GM10847 (cell line): ENCODE data around the gene SYT17.

Source experiments
- POLR2A ChIP-seq: IDR thresholded peaks from 2 replicates; pipeline ENCODE4 v1.6.1; 2011; ENCODE audit not compliant: insufficient read length; ENCODE audit errors: extremely low read depth

Gene SYT17, protein sequence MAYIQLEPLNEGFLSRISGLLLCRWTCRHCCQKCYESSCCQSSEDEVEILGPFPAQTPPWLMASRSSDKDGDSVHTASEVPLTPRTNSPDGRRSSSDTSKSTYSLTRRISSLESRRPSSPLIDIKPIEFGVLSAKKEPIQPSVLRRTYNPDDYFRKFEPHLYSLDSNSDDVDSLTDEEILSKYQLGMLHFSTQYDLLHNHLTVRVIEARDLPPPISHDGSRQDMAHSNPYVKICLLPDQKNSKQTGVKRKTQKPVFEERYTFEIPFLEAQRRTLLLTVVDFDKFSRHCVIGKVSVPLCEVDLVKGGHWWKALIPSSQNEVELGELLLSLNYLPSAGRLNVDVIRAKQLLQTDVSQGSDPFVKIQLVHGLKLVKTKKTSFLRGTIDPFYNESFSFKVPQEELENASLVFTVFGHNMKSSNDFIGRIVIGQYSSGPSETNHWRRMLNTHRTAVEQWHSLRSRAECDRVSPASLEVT

DNA sequence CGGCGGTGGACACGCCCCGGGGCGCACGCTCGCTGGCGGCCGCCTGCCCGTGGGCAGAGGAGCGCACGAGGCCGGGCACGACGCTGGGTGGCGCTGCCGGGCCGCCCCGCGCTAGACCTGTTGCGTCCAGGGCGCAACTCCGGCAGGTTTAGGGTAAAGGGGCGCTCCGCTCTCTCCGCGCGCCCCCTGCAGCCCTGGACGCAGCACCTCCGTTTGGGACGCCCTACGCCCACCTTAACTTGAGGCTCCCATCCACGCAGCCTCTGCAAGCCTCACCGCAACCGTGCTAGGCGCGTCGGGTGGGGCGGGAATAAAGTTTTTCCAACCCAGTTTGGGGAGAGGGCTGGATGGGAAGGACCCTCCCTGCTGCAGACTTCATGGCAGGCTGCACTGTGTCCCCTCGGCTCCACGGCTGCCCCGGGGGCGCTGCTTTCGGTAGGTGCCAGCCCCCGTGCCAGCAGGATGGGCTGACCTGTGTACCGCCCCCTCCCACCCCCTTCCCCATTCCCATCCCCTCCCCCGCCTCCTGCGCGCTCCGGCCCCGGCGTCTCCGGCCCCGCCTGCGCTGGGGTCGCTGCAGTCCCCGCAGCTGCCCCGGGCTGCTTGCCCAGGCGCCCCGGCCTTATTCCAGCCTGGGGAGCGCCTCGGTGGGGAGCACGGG lies at the start of gene SYT17:
Gene SYT17 (plus strand): TSS at position 531 of the 661 bp plus-strand sequence. CDS start 407 bp downstream, outside the sequence.
- TF ChIP-seq POLR2A = no peak

DNA sequence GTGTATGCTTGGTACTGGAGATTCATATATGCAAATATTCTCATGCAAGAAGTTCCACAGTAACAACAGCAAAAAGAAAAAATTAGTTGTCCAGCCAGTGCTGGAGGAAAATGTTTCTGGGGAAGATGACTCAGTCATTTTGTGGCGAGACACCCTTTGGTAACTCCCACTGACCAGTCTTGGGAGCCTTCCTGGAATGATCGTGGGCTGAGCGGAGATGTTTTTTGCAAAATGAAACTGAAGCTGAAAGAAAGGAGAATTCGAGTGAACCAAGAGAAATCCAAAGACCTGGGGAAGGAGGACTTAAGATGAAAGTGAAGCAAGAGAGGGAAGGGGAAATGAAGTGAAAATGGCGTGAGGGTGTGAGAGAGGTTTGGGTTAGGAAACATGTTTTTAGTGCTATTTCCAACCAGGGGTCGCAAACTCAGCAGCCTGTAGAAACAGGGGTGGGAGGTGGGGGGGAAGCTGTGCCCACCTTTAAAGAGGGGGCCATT lies 49.1 kb upstream of the SYT17 start:
- no peak for TF ChIP-seq POLR2A

DNA sequence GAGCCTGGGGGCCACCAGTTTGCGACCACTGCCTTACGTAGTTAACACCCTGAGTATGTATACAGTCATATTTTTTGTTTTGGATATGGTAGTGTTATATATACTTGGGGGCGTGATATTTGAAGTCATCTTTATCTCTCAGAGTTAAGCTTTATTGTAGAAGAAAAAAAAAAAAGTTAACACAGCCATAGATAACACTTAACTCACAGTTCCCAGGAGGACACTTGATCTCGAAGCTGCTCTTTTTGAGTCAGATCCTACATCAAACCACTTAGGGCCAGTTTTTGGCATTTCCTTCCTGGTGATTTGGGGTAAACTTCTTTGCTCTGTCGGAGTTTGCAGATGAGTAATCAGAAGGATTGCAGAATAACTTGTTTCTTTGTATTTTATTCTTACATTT lies 48.5 kb upstream of the SYT17 start:
- TF ChIP-seq POLR2A = no peak

DNA sequence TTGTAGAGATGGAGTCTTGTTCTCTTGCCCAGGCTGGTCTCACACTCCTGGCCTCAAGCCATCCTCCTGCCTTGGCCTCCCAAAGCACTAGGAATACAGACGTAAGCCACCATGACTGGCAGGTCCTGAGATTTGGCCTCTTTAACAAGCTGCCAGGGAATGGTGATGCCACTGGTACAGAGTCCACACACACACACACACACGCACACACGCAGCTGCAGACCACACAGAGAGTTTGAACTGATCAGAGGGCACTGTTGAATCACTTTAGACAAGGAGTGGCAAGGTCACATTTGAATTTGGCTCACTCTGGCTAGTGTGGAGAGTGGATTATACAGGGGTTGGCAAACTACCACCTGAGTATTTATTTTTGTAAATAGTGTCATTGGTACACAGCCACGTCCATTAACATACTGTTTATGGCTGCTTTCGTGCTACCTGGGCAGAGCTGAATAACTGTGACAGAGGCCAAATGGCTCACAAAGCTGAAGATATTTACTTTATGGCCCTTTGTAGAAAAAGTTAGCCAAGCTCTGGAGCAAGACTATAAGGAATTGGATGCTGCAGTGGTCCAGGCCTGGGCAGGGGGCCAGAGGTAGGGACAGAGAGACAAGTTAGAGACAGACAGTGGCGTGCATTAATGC lies 44.4 kb upstream of the SYT17 start:
- TF ChIP-seq POLR2A = no peak

DNA sequence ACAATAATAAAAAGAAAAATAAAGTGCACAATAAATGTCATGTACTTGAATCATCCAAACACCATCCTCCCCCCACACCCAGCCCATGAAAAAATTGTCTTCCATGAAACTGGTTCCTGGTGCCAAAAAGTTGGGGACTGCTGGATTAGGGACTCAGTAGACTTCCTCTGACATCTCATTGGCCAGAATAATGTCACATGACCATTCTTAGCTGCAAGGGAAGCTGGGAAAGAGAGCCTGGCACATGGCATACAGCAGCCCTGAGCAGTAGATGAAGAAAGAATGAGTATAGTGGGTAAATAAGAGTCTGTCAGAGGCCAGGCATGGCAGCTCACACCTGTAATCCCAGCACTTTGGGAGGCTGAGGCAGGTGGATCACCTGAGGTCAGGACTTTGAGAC lies 41.7 kb upstream of the SYT17 start:
- TF ChIP-seq POLR2A = no peak

DNA sequence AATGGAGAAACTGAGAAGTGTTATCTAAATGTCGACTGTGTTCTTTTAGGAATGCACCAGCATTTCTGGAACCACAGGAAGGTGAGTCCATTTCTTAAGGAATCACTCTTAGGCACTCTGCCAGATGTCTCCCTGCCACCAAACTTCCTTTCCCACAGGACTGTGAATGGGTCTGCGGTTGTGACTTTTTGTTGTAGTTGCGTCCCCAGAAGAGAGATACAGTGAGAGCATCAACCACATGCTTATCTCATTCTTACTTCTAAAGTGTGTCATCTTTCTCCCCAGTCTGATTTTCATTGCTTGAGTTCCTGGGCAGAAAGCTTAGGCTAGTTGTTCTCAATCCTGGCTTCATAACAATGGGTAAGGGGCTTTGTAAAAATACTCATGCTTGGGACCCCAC lies 40.8 kb upstream of the SYT17 start:
- no peak for TF ChIP-seq POLR2A

DNA sequence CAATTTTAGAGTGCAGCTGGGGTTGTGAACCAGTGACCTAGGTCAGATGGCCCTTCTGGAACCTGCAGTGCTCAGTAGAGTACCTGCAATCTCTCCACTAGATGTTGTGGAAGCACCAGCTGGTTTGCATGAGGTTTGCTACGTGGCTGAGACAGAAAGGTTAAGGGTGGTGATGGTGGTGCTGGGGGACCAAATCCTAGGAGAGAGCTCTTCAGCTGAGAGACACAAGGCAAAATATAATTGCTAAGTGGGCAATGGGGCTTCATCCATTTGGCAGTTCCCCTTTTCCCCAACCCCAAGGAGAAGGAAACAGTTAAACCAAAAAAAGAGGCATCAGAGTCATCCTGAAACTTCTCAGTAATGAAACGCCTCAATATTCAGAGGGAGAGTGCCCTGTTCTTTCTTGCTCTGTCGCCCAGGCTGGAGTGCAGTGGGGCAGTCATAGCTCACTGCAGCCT lies 40.3 kb upstream of the SYT17 start:
- no peak for TF ChIP-seq POLR2A

DNA sequence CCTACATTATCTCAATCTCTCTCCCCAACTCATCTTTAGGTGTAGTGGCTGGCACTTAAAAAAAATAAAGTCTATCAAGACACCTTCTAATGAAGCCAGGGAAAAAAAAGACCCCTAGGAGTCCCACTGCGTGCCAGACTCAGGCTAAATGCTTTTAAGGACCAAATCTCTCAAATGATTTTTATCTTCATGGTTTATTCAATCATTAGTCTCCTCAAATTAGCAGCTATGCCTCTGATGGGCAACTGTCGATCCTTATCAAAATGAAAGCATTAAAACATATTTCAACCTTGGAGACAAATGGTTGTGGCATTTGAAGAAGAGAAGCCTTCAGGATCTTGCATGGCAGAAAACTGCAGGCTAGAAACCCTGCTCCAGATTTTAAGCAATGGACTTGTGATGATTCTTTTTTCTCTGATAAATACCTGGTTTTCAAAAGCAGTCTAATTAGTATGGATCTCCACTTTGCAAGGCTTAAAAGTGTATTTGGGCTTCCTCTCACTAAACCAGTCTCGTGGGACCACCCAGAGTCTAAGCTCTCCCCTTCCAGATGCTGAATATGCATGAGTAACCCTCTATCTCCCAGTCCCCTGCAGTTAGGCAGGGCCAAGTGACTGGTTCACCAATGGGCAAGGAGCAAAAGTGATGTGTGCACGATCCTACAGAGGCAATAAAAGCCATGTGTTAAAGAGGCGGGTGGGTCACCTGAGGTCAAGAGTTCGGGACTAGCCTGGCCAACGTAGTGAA lies 39.4 kb upstream of the SYT17 start:
- no peak for TF ChIP-seq POLR2A

DNA sequence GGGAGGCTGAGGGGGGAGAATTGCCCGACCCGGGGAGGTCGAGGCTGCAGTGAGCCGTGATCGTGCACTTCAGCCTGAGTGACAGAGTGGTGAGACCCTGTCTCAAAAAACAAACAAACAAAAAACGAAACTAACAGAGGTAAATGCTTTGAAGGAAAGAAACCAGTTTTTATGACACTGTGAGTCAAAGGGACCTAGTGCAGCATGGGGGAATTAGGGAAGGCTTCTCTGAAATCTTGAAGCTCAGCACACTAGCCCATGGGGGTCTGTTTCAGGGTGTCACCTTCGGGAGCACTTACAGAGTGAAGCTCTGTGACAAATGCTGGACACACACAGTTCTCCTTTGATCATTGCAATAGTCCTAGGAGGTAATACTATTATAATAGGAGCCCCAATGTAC lies 37.7 kb upstream of the SYT17 start:
- TF ChIP-seq POLR2A = no peak

DNA sequence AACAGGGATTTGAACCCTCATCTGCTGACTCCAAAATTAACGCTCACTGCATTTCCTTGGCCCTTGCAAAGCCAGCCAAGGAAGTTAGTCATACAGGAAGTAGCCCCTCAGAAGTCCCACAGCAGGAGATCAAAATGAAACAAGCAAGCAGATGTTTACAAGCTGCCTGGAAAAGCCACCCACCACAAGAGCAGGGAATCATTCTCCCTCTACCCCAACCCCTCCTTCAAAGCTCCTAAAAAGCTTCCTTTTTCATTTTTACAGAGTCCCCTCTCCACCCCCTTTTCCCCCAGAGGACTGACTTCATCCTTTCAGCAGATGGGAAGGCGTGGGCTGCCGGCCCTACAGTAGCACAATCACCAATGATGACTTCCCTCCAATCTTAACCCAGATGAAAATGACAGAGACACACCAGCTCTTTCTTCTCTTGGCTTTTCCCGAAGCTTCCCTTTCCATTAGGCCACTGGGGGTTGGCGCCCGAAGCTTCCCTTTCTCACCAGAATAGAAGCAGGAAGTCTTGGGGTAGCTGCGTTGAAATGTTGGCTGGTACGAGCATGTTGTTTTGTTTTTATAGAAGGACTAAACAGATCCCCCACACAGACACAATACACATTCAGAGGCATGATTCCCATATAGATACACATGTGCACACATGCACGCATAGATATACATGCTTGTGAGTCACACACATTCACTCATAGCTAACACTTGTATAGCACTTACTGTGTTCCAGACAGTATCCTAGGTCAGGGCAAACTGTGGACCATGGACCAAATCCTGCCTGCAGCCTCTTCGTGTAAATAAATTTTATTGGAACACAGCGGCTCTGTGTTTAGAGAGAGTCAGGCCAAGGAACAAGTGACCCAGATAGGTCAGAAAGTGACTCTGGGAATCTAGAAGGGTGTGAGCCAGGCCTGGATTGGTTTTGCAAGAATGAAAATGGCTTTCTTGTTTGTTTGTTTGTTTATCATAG lies 36.9 kb upstream of the SYT17 start:
- no peak for TF ChIP-seq POLR2A

DNA sequence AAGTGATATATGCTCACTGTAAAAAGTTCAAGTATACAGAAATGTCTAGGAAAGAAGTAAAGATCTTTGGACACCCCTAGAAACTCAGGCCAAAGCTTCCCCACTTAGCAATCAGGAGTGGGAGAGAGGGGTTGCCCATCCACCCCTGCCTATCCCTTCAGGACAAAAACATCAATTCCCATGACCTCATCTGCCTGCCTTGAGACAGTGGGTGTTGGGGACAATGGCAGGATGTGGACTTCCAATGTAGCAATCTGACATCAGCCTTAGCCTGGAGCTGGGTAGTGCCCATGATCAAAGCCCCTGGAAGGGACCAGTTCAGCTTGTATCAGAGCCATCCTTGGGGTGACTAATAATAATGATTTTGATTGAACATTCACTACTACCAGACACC lies 36.2 kb upstream of the SYT17 start:
- no peak for TF ChIP-seq POLR2A

DNA sequence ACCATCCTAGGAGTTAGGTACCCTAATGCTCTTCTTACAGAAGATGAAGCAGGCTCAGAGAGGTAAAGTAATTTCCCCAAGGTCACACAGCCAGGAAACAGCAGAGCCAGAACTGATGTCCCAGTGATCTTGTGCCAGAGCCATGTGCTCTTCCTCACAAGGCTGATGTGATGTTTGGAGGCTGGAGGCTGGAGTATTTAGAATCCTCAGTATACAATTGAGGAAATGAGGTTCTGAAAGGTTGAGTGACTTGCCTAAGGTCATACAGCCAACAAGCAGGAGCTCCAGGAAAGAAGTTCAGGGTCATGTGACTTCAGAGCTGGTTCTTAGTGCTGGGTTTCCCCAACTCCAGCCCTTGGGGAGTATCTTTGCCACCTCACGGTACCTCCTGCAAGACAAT lies 35.8 kb upstream of the SYT17 start:
- TF ChIP-seq POLR2A = no peak

DNA sequence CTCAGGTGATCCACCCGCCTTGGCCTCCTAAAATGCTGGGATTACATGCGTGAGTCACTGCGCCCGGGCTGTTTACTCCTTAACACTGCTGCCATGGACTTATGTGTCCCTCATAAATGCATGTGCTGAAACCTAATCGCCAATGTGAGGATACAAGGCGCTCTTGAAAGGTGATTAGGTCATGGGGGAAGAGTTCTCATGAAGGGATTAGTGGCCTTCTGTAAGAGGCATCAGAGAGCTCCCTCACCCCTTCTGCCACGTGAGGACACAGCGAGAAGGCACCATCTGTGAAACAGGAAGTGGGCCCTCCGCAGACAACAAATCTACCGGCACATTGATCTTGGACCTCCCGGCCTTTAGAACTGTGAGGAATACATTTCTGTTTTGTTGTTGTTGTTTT lies 35.1 kb upstream of the SYT17 start:
- TF ChIP-seq POLR2A = no peak

DNA sequence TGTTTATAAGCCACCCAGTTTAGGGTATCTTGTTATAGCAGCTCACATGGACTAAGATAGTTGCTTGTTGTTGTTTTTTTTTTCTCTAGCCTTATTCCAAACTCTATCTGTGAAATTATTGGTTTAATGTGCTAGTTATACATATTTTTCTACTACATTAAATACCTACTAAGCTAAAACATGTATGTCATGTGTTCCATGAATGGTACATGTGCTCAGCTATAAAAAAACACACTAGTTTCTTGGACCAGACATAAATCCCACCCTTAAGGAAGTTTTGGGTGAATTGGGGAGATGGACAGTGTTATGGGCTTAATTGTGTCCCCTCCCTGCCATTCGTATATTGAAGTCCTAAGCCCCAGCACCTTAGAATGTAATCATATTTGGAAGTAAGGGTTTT lies 34.4 kb upstream of the SYT17 start:
- TF ChIP-seq POLR2A = no peak
